ENCODE measurements around the gene DLL3. TPM values are rescaled to one million over a fixed set of nuclear protein-coding genes. Genes with fewer than 3 reads are reported as not detected.

The DLL3 gene
- polyA plus RNA-seq, 2 of the 4 experiments (the other 2 are of a cell fraction) = 6.7 to 6.8 TPM

GRCh38 chr19:39512988-39513387, 14.2 kb downstream of the DLL3 start:
- ChIA-PET CTCF (interaction anchor here (0.7 to 17.0 kb wide), 7 partner anchors 10 to 668 kb away, joined by 3 to 257 read pairs (median 5); partner anchors contain the start of genes DLL3 and EID2B), POLR2A (interaction anchor here (0.7 to 1.6 kb wide), 3 partner anchors 19 to 77 kb away, joined by 4 to 8 read pairs (median 5); partner anchors contain the start of genes RPS16 and TIMM50)
- TF ChIP-seq JUN (IDR thresholded peaks at IDR 0.05) (no peak), RNF2 (IDR thresholded peaks at IDR 0.05; ENCODE audit: borderline replicate concordance, low read depth) (no peak), CBX2 (IDR thresholded peaks at IDR 0.05; ENCODE audit: borderline replicate concordance, low read depth) (no peak), HES2 (IDR thresholded peaks at IDR 0.05) (no peak), EHF (CRISPR knock-in tag; IDR thresholded peaks at IDR 0.05) (no peak), MAZ (IDR thresholded peaks at IDR 0.05; ENCODE audit: borderline replicate concordance, low read depth, low read length) (no peak), RAD21 (conservative IDR thresholded peaks at IDR 0.05 in 1 of 2, IDR thresholded peaks at IDR 0.05 in 1 of 2) (no peak), PBX3 (IDR thresholded peaks at IDR 0.05) (no peak), FOXS1 (CRISPR knock-in tag; IDR thresholded peaks at IDR 0.05) (no peak), ATOH8 (CRISPR knock-in tag; IDR thresholded peaks at IDR 0.05; ENCODE audit: low read depth) (no peak), FOSB (CRISPR knock-in tag; IDR thresholded peaks at IDR 0.05) (no peak)
- Histone ChIP-seq H3K4me1 (peaks cover 13% of the 10 kb centered on the region; the same call in 2 of the 3 replicates), H3K4me3 (no peak overlapping the region), H3K27ac (no peak overlapping the region), H3K4me2 (no peak overlapping the region), H3K9me3 (no peaks in the 10 kb centered on the region)
- DNase-seq (ENCODE audit: low read depth in 1 of 2, low spot score in 1 of 2) (no peak), FAIRE-seq (peak; percentile 87), ATAC-seq (no peak)
- WGBS (ENCODE audit: missing lambda C conversion rate) = 39% methylated on average over 2 of the region's 2 CpGs

GRCh38 chr19:39514840-39515550, 16.2 kb downstream of the DLL3 start, which contains the start of gene SELENOV:
SELENOV (plus strand) TSS chr19:39515139; CDS start chr19:39515213, 74 bp downstream.
- ChIA-PET CTCF (interaction anchor here (1.1 to 17.0 kb wide), 10 partner anchors 12 to 157 kb away, joined by 3 to 257 read pairs (median 8); partner anchors contain the start of genes DLL3 and EID2B), POLR2A (interaction anchor here (0.8 to 2.7 kb wide), 2 partner anchors 68 to 79 kb away, joined by 4 to 11 read pairs; partner anchors contain the start of gene RPS16)
- Histone ChIP-seq H3K4me2 (peak within 1 kb of the TSS; percentile 89), H3K4me3 (peak within 1 kb of the TSS; percentile 42), H3K27ac (peak within 1 kb of the TSS in 1 of 2 experiments; percentile 66; a peak in 3 of 6 replicates), H3K4me1 (peaks cover 9% of the 10 kb centered on the region; the same call in 2 of the 3 replicates), H3K9me3 (no peaks in the 10 kb centered on the region)
- TF ChIP-seq CTCF (IDR thresholded peaks at IDR 0.05) (0 out of 3 replicates have a peak, but pooled peaks have one; percentile 6), RCOR1 (IDR thresholded peaks at IDR 0.05; ENCODE audit: low read depth, low read length) (no peak), E2F6 (IDR thresholded peaks at IDR 0.05; ENCODE audit: borderline replicate concordance, low read depth) (no peak), ZSCAN20 (CRISPR knock-in tag; IDR thresholded peaks at IDR 0.05) (no peak), BCL3 (IDR thresholded peaks at IDR 0.05) (no peak), MAZ (IDR thresholded peaks at IDR 0.05; ENCODE audit: borderline replicate concordance, low read depth, low read length) (no peak), RFX5 (IDR thresholded peaks at IDR 0.05) (0 out of 2 replicates have a peak, but pooled peaks have one; percentile 15), MYC (IDR thresholded peaks at IDR 0.05; ENCODE audit: borderline replicate concordance, low read length) (no peak), REST (IDR thresholded peaks at IDR 0.05) (no peak), MAX (IDR thresholded peaks at IDR 0.05) (0 out of 2 replicates have a peak, but pooled peaks have one; percentile 8), HDAC2 (IDR thresholded peaks at IDR 0.05) (no peak), RAD21 (conservative IDR thresholded peaks at IDR 0.05 in 1 of 2, IDR thresholded peaks at IDR 0.05 in 1 of 2) (0 out of 5 replicates have a peak, but pooled peaks of 1 of the 2 experiments have one; percentile 10), HOXA7 (CRISPR knock-in tag; IDR thresholded peaks at IDR 0.05) (no peak), POLR2AphosphoS2 (conservative IDR thresholded peaks at IDR 0.05; ENCODE audit: low read length) (no peak), GATA3 (IDR thresholded peaks at IDR 0.05; ENCODE audit: borderline replicate concordance) (no peak)
- no peak for FAIRE-seq
- 20% methylated on average over 51 of the region's 56 CpGs for WGBS (ENCODE audit: missing lambda C conversion rate)
- DNase-seq (ENCODE audit: low read depth in 1 of 2, low spot score in 1 of 2) = no peak
- ATAC-seq = peak; percentile 48 to 64
